Fibroblast of pulmonary artery (primary cell): ENCODE data around the gene XYLB.
A peak's percentile ranks its signal among the peaks of the same experiment; 100 is the strongest.

ENCODE experiments used
- DNase-seq: peaks from one replicate; pipeline ENCODE4 v3.0.0-alpha.2; 2010; ENCODE audit warnings: low read depth
- H3K4me3 ChIP-seq: replicated peaks from 2 replicates; pipeline ENCODE4 v1.5.1; 2011; ENCODE audit warnings: low read depth, mild to moderate bottlenecking, control low read depth, low read length, moderate library complexity
- TF ChIP-seq, protein P1 (sequence below): IDR thresholded peaks from 2 replicates; pipeline ENCODE4 v1.5.1; 2011; ENCODE audit warnings: mild to moderate bottlenecking, control low read depth, low read length, inconsistent platforms; ENCODE audit errors: missing control alignments

Gene XYLB

DNA sequence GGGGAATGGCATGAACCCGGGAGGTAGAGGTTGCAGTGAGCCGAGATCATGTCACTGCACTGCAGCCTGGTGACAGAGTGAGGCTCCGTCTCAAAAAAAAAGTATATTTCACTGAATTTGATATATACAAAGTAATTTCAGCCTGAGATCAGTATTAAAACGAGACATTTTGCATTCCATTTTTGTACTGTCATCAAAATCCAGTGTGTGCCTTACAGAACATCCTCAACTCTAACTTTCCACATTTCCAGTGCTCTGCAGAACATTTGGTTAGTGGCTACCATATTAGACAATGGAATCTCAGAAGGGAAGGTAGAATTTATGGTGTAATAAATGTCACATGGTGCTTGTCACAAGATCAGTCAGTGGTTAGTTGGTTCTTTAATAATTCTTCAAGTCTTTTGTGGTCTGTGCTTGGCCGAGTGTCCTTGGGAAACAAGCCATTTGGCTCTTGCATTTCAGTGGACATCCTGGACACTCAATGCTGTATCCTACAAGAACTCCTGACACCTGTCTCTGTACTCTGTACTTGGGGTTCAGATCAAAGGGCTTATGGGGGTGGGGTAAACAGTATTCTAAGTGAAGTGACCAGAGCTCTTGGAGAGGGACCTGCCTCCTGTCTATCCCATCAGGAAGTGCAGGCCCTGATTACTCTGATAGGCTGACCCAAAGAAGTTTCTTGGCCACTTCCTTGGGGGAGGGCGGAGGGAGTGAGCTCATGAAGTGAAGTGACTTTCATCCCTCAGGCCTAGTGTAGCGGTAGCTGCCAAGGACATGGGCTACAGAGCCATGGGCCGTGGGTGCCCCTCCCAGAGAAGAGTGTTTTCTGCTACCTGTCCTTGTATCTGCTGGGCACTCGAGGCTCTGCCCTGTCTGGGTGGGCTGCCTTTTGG is 110.8 kb downstream of the XYLB start:
- no peak overlapping the region for H3K4me3 ChIP-seq
- DNase-seq, result peak; percentile 8
- TF ChIP-seq, protein P1, sequence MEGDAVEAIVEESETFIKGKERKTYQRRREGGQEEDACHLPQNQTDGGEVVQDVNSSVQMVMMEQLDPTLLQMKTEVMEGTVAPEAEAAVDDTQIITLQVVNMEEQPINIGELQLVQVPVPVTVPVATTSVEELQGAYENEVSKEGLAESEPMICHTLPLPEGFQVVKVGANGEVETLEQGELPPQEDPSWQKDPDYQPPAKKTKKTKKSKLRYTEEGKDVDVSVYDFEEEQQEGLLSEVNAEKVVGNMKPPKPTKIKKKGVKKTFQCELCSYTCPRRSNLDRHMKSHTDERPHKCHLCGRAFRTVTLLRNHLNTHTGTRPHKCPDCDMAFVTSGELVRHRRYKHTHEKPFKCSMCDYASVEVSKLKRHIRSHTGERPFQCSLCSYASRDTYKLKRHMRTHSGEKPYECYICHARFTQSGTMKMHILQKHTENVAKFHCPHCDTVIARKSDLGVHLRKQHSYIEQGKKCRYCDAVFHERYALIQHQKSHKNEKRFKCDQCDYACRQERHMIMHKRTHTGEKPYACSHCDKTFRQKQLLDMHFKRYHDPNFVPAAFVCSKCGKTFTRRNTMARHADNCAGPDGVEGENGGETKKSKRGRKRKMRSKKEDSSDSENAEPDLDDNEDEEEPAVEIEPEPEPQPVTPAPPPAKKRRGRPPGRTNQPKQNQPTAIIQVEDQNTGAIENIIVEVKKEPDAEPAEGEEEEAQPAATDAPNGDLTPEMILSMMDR, result no peak

GRCh38 chr3:38458796-38459498 is 112.4 kb downstream of the XYLB start:
- H3K4me3 ChIP-seq, result no peak overlapping the region
- DNase-seq, result peak; percentile 24
- TF ChIP-seq, protein P1, result no peak

GRCh38 chr3:38459499-38460048 is 113.0 kb downstream of the XYLB start:
- TF ChIP-seq, protein P1, result no peak
- DNase-seq, result no peak
- no peak overlapping the region for H3K4me3 ChIP-seq

DNA sequence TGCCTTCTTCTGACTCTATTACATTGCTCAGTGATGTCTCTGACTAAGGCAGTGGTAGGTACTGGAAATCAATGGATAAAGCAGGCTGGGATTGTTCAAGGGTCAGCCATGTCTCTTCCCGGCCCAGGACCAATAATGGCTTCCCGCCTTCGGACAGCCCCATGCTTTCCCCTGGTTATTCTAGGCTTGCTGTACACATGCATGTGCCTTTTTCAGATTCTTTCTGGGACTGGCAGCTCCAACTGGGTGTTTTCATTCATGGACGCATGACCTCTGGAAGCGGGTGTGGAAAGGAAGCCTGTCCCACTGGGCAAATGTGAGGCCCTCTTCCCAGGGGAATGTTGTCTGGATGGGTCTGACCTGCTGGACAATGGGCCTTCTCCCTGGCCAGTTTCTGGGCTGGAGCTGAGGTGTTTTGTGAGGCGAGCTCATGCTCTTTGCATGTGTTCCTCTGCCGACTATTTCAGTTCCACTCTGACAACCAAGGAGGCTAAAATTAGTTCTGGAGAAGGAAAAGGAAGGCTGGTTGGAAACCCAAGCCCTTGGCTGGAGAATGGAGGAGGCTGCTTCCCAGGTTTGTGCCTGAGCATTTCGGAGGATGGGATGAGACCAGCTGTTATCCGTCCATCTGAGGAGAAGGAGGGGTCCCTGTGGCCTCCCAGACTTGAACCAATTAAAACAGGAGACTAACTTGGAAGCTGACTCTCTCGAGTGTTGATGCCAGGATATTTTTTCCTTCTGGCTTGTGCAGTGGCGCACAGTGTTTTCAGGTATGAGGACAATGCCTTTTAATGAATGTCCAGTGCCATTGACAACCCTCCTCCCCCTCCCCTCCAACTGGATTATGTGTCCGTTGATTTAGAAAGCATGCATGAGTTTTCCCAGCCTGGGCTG is 114.0 kb downstream of the XYLB start:
- TF ChIP-seq, protein P1, result no peak
- DNase-seq, result no peak
- no peak overlapping the region for H3K4me3 ChIP-seq
